HG03565 (cell line): ENCODE data around the gene KRT78.

ENCODE experiments used
- ATAC-seq: cut with Tn5 transposase; IDR thresholded peaks from one replicate; pipeline ENCODE4 v1.9.1; 2021; ENCODE audit warnings: mild to moderate bottlenecking, moderate library complexity; ENCODE audit not compliant: unreplicated experiment

The KRT78 gene

DNA sequence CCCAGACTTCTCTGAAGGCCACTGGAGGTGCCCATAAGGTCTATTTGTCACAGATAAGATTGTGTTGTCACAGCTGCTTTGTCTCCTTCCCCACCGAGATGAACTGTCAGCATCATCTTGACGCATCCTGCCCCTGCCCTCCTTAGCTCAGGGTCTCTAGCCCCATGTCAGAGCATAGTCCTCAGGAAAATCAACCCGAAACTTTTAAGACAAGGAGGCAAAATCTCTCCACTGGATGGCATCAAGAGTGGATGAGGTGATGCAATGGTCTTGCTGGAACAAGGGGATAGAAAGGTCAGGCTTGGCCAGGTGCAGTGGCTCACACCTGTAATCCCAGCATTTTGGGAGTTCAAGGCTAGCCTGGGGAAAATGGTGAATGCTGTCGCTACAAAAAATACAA, 22.8 kb downstream of the KRT78 start:
- no peak for ATAC-seq

DNA sequence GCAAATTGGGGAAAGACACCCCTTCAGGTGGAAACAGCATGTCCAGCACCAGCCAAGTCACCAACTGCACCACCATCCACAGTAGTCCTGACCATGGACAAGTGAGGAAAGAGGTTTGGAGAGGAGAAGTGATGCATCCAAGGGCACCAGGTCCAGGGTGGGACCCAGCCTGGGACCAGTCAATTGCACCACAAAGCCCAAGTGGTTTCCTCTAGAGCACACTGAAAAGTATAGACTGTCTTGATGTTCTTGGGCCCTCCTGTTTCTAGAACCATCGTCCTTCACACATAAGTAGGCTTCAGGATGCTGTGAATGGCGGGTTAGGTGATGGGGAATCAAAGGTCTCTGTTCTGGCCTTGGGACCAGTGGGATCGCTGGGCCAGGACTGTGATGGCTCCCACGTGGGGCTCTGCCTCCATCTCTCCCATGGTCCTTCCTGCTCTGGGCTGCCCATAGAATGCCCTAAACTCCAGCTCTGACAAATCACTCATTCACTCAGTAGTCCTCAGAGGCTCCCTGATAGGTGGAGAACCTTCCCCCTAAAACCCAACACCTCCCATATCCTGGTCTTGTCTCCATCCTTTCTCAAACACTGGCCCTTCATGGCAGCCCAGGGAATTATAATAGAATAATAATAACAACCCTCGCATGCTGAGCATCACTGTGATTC, 23.9 kb downstream of the KRT78 start:
- no peak for ATAC-seq

DNA sequence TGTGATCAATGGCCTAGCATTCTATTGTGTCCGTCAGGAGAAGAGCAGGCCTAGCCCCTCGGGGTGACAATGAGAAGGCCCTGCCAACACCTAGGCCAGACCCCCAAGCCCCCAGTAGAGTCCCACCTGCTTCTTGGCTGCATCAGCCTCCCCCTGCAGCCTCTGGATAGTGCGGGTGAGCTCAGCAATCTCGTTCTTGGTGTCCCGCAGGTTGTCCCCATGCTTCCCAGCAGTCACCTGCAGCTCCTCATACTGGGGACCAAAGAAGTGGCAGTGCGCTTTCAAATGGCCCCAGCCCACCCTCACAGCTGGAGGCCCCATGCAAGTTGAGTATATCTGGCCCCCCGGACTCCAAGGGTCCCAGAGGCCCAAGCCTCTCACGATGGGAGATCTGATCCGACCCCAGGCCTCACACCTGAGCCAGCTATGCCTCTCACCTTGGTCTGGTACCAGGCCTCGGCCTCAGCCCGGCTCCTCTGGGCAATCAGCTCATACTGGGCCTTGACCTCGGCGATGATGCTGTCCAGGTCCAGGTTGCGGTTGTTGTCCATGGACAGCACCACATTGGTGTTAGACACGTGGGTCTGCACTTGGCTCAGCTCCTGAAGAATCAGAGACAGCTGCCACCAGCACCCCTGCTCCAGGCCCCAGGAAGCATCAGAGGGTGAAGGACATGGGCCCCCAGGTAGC, 24.9 kb downstream of the KRT78 start:
- ATAC-seq: no peak

DNA sequence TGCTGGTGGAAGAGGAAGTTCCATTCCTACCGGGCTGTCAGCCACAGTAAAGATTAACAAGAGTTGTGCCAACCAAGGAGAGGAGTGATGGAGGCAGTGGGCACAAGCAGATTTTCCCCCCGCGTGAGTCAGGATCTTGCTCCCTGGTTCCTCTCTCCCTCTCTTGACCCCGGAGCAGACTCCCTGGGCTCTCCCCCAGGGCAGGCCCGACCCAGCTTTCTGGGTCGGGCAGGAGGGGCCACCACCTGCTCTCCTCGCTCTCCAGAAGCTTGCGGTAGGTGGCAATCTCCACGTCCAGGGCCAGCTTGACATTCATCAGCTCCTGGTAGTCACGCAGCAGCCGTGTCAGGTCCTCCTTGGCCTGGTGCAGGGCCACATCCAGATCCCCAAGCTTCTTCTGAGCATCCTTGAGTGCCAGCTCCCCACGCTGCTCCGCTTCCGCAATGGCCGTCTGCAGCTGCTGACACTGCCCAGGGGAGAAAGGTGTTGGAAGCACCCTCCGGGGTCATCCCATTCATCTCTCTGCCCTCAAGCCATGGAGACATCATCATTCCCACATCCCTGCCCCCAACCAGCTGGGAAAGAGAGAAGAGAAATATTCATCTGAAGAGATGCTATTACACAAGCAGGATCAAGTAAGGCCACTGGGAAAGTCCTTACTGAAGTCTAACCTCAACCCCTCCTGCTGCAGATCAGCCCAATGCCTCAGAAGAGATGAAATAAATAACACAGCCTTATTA, 25.9 kb downstream of the KRT78 start:
- no peak for ATAC-seq

DNA sequence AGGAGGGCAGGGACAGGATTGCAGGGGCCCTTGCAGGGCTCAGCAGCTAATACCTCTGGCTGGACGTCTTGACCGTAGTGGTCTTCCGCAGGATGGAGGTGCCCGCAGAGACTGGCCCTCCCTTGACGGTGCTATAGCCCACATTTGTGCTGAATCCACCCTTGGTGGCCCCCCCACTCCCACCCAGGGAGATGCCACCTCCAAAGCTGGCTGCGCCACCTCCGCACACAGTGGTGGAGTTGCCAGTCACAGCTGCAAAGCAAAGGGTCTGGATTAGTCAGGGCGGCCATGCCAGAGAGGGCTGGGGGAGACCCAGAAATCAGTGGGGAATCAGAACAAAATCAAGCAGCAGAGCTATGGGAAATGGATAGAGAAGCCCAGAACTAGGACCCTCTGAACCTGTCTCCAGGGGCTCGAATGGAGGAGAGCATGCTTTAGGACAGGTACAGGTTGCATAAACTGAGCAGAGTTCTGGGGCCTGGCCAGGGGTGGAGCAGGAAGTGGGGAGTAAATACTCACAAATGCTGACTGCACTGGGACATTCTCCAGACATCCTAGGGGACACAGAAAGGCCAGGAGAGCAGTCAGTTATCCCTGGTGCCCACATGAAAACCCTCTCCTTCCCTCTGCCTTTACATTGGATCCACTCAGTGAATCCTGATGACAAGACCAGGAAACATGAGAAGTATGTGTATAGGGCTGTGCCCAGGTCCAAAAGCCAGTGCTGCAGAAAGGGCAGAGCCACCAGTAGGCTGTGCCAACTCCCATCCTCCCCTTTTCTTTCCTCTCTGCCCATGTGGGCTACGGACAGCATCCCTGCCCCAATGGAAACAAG, 26.8 kb downstream of the KRT78 start:
- no peak for ATAC-seq

DNA sequence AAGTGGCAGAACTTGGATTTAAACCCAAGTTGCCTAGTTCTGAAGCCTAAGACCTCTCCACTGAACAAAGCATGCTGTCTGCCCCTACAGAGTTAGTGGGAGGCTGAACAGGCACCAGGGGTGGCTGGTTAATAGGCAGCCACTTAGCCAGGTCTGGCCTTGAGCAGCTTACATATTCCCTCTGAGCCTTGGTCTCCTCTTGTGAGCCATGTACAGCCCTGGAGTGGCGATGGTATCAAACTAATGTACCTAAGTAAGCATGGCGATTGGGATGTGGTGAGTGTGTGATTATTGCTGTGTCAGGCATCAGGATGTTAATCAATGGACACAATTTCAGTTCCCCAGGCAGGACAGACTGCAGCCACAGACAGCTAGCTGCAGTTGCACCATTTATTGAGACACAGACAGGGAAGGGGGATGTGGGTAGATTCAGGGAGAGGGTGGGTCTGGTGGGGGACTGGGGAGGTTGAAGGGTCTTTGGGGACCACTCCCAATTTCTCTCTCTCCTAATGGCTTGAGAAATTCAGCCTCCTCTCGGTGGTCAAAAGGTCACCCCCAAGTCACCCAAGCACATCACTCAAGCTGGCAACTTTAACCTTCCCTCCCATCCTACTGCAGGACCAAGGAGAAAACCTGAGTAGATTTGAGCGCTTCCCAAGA, 27.6 kb downstream of the KRT78 start:
- no peak for ATAC-seq

DNA sequence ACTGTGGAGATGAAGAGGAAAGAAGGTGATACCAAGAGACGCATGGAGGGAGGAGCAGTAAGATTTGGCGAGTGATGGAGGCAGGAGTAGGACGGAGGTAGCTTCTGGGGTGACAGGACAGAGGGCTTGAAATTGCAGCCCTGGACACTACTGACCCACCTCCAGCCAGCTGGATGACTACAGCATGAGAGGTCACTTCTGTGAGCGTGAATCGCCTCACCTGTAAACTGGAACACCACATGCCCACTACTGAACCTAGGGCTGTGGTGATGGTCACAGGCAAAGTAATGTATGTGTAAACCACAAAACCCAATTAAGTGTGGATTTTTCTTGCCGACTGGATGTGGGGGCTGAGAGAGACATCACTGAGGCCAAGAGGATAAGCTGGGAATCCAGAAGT, 28.3 kb downstream of the KRT78 start:
- no peak for ATAC-seq

DNA sequence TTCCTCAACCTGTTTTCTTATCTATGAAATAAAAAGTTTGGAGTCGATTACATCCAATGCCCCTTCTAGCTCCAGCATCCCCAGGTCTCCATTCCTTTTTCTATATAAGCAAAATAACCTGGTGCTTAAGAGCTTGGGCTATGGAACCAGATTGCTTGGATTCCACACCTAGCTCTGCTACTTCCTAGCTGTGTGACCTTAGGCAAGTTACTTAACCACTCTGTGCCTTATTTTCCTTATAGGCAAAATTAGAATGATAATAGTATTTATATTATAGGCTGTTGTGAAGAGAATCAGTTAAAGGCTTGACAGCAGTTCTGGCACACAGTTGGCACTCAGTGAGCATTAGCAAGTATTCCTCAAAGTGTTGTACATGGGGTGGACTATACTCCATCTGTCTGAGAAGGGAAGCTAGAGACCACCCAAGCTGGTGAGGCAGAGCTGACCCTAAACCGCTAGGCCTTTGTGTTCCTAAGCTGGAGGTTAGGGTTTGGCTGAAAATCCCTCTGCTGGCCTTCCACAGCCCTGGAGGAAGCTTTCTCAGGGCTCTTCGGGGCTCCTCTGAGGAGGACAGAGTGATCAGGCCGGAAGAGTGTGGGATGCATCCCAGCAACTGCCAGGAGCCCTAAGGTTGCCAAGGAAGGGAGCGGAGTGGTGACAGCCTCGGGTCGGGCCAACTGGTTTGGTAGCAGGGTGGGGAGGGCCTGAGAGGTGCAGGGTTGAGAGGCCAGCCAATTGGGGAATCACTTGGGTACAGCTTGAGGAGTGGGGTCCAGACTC, 28.9 kb downstream of the KRT78 start:
- ATAC-seq: no peak

DNA sequence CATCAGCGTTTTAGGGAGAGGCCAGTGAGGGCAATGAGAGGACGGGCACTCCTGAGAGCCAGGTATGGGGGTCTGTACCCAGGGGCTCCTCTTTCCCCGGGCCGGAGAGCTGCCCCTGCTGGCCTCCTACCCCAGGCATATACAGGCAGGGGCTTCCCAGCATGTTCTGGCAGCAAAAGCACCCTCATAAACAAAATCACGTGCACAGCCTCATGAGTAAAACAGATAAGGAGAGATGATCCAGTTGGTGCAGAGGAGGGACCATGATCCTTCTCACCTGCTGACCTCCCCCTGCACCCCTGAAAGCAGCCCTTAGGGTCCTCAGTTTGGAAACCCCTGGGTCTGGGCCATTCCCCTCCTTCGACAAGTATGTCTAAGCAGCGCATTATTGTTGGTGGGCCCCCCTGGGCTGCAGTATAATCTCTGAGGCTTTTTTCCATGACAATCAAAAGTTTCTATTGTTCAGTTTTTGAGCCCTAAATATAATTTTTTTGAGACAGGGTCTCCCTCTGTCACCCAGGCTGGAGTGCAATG, 29.8 kb downstream of the KRT78 start:
- ATAC-seq: no peak

DNA sequence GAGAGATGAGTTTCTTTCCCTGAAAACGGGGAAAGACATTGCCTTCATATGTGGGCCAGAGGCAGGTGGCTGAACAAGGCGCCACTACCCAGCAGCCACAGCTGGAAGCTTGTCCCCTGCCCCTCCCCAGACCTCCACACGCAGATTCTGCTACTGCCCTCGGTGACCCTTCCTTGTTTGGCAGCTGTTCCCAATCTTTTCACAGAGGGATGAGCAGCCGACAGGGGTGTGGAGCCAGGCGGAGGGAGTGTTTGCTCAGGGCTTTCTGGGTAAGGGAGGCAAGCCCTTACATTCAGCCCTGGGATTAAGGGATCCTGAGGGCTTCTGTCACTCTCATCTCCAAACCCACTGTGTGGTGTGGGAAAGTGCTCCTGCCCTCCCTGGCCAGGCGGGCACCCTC, 30.4 kb downstream of the KRT78 start:
- no peak for ATAC-seq

DNA sequence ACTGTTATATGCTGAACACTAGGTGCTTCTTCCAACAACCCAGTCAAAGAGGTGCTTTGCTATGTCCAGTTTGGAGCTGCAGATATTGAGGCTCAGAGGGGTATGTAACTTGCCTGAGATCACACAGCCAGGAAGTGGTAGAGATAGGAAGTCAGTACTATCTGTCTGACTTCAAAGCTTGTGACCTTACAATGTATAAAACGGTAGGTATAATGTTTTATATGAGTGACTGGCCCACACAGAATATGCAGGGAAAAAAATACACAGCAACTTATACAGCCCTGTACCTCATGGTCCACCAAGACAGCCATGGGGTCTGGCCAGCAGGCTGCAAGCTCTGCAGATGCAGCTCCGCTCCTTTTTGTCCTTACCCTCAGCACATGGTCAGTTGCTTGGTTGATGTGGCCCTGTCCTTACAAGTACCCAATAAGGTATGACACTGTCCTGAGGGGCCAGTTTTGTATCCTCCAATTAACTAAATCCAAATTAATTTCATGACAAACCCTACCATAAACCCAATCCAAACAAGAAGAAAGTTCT, 31.0 kb downstream of the KRT78 start:
- ATAC-seq: no peak

DNA sequence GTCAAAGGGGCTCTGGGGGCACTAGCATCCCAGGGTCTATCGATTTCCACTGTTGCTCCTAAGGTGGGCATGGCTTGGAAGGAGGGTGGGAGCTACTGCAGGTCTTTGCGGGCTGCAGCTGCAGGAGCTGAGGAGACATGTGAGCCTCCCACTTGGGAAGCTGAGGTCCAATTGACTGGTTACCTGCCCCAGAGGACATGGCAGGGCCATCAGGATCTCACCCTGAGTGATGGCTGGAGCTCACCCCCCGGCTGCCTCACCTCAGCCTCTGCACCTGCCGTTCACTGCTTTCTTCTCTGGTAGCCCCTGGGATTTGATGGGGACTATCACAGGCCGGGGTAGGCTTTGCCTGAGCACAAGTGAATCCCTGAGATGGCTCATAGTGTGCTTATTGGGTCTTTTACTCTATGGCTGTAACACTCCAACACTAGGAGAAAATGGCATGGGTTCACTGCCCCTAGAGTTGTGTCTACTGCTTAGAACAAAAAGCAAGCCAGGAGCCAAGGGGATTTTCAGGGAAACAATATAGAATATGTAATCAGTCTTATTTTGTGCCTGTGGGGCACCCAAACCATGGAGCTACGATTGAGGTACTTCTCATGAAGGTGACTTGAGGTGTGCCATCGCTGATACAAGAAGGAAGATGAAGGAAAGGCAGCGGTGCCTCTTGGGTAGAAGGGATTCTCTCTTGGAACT, 31.6 kb downstream of the KRT78 start:
- no peak for ATAC-seq

DNA sequence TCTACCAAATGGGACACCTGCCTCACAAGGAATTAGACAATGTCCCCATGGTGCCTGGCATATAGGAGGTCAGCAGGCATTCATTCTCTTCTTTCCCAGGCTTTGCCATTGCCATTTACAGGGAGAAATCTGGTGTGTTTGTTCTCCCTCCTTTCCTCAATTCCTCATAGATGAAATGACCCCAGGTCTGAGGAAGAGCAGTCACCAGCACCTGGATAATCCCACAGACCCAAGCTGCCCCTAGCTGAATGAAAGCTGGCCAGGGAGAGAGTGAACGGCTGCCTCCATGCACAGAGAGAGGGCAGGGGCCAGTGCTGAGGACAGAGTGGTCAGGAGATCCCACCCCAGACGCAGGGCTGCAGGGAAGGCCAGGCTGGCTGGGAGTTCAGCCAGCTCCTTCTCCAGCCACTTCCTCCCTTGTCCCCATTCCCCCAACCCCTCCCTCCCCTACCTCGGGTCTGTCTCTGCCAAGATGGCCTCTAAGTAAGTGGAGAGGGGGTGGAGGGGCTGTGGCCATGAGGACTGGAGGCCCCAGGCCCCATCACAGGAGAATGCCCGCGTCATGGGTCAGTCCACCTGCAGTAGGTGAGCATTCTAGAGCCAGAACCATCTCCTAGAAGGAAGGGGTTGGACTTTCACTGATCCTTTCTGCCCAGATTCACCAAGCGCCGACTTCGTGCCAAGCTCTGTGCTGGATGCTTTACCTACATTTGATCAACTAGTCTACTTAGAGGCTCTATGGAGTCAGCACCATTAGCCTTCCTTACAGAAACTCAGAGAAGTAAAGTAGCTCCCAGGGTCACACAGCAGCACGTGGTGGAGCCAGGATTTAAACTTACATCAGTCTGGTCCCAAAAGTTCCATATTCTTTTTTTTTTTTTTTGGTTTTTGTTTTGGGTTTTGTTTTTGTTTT, 32.9 kb downstream of the KRT78 start:
- ATAC-seq: no peak

DNA sequence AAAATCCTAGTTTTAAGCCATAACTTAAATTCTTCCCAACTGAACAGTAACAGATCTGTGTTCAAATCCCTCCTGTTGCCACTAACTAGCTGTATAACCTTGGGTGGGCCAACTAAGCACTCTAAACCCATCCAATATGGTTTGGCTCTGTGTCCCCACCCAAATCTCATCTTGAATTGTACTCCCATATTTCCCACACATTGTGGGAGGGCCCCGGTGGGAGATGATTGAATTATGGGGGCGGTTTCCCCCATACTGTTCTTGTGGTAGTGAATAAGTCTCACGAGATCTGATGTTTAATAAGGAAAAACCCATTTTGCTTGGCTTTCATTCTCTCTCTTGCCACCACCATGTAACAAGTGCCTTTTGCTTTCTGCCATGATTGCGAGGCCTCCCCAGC, 33.6 kb downstream of the KRT78 start:
- no peak for ATAC-seq

DNA sequence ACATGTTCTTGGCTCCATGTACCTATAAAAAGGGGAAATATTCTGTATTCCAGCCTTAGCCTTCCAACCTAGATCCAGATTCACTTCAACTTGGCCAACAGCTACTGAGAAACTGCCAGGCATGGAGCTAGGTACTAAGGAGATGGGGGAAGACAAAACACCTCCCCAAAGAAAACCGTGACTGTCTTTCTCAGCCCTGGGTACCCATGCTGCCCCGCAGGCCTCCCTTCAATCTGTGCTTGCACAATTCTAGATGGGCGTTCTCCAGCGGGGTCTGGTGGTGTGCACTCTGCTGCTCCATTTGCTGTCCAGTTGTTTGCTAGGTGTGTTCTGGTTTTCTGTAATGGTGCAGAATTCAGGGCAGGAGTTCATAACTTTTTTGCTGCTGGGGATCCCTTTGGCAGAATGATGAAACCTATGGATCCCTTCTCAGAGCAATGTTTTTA, 34.1 kb downstream of the KRT78 start:
- ATAC-seq: no peak

DNA sequence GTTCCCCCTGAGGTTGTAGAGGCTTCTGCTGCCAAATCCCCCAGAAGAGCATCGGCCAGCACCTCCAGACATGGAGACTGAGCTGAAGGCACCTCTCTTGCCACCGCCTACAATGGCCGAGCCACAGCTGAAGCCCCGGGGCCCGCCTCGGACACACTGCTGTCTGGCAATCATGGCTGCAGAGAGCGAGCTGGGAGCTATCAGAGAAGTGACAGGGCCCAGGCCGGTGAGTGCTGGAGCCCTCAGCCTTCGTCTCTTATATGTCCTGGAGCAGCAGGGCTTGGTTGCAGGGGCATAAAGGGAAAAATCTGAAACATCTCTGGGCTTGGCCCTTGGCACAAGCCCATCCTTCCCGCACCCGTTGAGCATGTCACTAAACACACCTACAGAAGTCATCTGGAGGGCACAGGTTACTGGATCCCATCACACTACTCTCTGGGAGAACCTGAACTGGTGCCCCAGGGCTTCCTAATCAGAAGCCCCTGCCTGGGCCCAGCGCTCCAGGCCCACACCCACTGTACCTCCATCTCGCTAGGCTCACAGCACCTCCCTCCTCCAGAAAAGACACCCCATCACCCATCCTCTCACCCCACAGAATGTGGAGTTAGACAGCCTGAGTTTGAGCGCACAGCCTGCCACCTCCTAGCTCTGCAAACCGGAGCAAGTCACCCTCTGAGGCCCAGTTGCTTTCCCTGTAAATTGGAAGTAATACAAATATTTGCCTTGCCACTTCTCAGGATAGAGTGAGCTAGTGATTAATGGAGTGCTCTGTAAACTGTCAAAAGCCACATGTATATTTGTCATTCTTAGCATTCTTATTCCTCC, 34.7 kb downstream of the KRT78 start, which contains the start of gene KRT4:
Gene KRT4, minus strand, starts transcription at position 232 of the 825 bp plus-strand sequence. Its CDS starts 58 bp downstream, at position 174.
- no peak for ATAC-seq
